Measurements from ENCODE around the gene ARL8A.
"Not testable (repeated sequence)": the region's sequence is repeated elsewhere in the genome, so short reads cannot be mapped to it uniquely, and the experiment has no call there.

ARL8A gene

DNA sequence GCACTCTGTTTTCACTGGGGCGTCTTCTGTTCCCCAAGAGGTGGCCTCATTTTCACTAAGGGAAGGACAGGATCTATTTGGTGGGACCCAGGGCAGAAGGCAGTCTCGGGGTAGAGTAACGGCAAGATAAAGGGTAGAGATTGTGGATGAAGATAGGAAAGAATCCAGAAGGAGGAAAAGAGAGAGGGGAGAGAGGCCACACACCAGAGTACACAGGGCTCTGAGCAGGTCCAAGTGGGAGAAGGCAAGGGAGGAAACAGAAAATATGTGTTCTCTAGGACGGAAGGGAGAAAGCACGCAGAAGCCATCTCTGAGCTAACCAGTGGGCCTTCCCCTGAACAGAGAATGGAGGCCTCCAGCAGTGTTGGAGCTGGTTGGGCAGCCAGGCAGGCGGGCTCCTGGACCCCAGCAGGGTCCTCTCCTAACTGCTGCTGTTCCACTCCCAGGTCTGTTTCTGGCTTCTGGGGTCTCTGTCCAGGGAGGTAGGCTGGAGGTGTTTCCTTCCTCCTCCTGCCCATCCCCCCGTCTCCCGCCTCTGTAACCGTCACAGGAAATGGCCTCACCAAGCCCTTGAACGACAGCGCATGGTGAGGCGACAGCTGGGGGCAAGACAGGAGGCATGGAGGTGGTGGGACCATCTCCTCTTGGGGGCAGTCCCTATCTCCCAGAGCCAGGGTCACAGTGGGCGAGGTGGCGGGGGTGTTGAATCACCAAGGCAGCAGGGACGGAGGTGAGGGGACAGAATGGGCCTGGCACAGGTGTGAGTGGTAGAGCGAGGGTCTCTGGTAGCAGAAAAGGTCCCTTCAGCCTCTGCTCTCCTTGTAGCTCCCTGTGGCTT lies 15.2 kb upstream of the ARL8A start:
- DNase-seq (ENCODE audit: low spot score) = no peak

DNA sequence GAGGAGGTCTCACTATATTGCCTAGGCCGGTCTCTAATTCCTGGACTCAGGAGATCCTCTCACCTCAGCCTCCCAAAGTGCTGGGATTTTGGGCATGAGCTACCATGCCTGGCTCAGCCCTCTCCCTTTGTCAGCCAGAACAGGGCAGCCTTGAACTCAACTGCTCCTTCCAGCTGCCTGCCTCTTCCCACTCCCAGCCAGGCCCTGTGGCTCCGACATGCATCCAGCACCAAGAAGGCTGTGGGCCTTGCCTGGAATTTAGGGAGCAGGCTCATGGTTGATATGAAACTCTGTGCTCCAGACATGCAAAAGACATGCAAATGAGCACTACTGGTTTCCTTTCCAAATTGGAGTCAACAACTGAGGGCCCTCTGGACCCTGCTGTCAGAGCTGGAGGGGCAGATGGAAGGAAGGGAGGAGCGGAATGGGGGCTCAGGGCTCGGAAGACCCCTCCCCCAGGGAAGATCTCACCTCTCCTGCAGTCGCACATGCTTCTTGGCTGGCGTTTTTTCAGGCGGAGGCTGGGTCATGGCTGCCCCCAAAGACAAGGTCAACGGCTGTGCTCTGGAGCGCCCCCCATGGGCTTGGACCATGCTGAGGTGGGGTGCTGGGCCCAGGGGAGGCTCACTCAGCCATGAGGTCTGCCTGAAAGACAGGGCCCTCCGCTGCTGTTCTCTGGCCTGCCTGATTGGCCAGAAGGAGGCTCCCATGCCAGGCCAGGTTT lies 14.4 kb upstream of the ARL8A start:
- no peak for DNase-seq (ENCODE audit: low spot score)

DNA sequence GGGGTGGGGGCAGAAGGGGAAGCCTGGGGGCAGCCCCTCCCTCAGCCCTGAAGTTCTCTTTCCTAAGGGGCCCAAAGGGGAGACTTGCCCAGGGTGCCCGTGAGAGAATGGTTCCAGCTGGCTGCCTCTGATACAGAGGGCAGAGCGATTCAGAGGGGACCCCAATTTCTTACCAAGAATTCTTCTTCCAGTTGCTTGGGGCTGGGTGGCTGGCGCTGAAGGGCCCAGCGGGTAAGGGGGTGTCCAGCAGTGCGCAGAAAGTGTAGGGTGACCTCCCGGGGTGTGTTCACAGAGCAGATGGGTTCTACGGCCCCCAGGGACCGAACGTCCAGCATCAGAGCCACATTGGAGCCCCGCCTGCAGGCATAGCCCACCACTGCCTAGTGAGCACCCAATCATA lies 13.4 kb upstream of the ARL8A start:
- DNase-seq (ENCODE audit: low spot score) = no peak

GRCh38 chr1:202156590-202156989 lies 12.1 kb upstream of the ARL8A start:
- no peak for DNase-seq (ENCODE audit: low spot score)

DNA sequence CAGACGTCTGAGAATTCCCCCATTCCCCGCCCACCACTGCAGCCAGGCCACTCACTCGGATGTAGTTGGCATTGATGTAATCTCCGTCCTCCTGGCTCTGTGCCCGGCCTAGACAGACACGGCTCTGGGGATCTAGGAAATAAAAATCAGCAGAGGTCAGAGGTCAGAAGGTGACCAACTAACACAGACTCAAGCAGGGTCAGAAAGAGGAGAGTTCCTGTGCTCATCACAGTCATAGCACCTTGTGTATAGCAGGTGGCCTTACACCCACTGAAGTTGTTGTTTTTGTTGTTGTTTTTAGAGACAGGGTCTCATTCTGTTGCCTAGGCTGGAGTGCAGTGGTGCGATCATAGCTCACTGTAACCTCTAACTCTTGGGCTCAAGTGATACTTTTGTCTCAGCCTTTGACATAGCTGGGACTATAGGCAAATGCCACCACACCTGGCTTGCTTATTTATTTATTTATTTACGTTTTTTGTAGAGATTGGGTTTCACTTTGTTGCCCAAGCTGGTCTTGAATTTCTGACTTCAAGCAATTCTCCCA lies 11.0 kb upstream of the ARL8A start:
- no peak for DNase-seq (ENCODE audit: low spot score)

- peak; percentile 62 for DNase-seq (ENCODE audit: low spot score)
Measured at GRCh38 chr1:202154766-202155477, 10.4 kb upstream of the ARL8A start.

GRCh38 chr1:202154148-202154765 lies 9.7 kb upstream of the ARL8A start:
- DNase-seq (ENCODE audit: low spot score) = no peak

DNA sequence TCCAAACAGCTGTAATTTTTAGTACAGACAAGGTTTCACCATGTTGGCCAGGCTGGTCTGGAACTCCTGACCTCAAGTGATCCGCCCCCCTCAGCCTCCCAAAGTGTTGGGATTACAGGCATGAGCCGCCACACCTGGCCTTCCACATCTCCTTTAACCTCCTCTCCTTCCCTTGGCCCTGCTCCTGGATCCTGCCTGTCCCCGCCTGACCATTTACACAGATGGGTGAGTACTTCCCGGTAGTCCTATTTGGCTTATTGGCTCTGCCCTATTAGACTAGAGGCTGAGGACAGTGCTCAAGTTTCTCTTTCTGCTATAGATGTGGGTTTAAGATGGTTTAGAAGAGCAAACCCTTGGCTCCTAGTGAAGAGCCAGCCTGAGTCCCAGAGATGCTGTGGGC lies 8.7 kb upstream of the ARL8A start:
- DNase-seq (ENCODE audit: low spot score) = no peak

- DNase-seq (ENCODE audit: low spot score) = no peak
Measured at GRCh38 chr1:202152399-202152798, 7.9 kb upstream of the ARL8A start.

DNA sequence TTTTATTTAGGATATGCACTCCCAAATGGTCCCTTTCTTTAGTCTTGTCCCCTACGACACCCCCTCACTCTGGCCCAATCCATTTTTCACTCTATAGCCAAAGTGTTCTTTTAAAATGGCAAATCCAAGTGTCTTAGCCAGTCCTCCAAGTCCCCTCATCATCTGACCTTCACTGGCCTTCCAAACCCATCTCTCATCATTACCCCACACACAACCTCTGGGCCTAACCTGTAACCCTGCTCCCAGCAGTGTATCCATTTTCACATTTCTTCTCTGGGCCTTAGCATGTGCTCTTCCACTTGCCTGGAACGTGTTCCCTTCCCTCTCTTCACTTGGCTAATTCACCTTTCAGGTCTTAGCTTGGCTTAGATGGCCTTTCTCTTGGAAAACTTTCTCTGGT lies 6.5 kb upstream of the ARL8A start:
- DNase-seq (ENCODE audit: low spot score) = no peak

DNA sequence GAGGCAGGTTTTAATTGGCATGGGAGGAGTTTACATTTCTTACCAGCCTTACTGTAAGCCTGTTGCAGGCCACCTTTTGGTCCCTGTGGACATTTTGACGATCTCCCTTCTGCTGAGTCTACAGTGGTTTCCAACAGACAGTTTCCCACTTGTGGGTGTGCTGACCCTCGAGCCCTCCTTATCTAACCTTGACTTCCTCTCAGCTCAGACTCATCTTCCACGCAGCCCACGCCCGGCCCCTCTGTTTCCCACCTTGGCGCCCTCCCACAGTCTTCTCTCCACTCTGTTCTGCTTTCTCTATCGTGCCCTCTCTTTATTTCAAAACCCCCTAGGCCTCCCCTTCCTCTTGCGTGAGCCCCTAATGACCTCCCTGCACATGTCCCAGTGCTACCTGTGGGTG lies 6.1 kb upstream of the ARL8A start:
- no peak for DNase-seq (ENCODE audit: low spot score)

DNA sequence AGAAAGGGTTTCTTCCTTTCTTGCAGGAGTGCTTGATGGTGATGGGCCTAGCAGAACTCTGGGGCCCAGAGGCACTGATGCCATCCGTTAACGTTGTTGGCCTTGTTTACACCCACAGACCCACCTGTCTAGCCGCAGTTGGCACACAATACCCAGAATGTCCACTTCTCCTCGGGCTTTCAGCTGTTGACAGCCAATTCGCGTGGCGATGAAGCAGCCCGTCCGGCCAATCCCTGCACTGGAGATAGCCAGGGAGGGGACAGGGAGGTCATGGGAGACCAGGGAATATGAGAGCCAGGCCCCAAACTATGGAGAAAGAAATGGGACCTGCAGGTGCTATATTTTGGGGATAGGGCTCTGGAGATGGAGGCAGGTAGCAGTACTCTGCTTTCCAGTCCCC lies 5.7 kb upstream of the ARL8A start:
- no peak for DNase-seq (ENCODE audit: low spot score)

DNA sequence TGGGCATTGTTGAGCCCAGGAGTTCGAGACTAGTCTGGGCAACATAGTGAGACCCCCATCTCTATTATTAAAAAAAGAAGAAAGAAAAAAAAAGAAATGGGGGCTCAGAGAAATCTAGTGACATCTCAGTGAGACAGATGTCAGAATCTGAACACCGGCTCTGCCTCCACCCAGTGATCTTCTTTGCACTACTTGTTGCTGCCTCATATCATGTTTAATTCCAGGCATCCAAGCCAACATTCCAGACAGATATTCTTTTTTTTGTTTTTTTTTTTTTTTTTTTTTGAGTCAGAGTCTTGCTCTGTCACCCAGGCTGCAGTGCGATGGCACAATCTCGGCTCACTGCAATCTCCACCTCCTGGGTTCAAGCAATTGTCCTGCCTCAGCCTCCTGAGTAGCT lies 5.0 kb upstream of the ARL8A start:
- DNase-seq (ENCODE audit: low spot score) = no peak

- no peak for DNase-seq (ENCODE audit: low spot score)
Measured at GRCh38 chr1:202148391-202148790, 3.9 kb upstream of the ARL8A start.

- DNase-seq (ENCODE audit: low spot score) = no peak
Measured at GRCh38 chr1:202146993-202147392, 2.5 kb upstream of the ARL8A start.

DNA sequence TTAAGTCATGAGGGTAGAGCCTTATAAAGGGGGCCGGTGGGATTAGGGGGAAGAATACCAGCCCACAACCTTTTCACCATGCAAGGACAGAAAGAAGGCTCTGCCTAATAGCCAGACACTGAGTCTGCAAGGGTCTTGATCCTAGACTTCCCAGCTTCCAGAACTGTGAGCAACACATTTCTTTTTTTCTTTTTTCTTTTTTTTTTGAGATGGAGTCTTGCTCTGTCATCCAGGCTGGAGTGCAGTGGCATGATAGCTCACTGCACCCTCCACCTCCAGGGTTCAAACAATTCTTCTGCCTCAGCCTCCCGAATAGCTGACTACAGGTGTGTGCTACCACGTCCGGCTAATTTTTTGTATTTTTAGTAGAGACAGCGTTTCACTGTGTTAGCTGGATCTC lies 1.7 kb upstream of the ARL8A start:
- DNase-seq (ENCODE audit: low spot score) = no peak

DNA sequence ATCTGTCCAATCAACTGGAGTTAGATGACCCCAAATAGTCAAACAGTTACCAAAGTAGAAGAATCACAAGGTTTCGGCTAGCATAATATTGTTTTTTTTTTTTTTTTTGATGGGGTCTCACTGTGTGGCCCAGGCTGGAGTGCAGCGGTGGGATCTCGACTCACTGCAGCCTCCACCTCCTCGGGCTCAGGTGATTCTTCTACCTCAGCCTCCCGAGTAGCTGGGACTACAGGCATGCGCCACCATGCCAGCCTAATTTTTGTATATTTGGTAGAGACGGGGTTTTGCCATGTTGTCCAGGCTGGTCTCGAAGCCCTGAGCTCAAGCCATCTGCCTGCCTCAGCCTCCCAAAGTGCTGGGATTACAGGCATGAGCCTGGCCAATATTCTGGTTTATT lies 1.2 kb upstream of the ARL8A start:
- not testable (repeated sequence) for DNase-seq (ENCODE audit: low spot score)

- no peak for DNase-seq (ENCODE audit: low spot score)
Measured at GRCh38 chr1:202145068-202145743, 669 bp upstream of the ARL8A start.

DNA sequence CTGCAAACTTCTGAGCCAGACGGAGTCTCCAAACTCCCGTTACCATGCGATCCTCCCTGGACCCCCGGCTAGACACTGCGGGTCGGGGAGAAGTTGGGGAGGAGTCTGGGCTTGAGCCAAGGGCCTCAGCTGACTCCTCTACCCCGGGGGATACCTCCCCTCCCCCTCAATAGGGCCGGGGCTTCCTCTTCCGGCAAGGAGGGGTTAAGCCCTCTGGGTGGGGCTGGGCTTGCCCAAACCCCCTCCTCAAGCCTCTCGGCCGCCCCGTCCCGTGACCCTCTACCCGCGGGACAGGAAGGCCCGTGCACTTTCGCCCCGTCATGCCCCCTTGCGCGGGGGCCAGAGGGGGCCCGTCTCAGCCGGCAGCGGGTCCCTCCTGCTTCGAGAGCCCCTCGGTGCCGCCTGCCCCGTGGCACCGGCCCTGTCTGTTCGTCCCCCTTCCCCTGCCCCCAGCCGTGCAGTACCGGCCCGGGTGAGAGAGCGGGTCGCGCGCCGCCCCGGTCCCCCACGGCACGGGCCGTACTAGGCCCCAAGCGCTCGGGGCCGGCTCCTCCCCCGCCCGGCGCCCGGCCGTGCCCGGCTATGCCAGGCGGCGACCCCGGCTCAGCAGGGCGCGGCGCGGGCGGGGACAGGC lies 652 bp downstream of the ARL8A start:
- no peak for DNase-seq (ENCODE audit: low spot score)

DNA sequence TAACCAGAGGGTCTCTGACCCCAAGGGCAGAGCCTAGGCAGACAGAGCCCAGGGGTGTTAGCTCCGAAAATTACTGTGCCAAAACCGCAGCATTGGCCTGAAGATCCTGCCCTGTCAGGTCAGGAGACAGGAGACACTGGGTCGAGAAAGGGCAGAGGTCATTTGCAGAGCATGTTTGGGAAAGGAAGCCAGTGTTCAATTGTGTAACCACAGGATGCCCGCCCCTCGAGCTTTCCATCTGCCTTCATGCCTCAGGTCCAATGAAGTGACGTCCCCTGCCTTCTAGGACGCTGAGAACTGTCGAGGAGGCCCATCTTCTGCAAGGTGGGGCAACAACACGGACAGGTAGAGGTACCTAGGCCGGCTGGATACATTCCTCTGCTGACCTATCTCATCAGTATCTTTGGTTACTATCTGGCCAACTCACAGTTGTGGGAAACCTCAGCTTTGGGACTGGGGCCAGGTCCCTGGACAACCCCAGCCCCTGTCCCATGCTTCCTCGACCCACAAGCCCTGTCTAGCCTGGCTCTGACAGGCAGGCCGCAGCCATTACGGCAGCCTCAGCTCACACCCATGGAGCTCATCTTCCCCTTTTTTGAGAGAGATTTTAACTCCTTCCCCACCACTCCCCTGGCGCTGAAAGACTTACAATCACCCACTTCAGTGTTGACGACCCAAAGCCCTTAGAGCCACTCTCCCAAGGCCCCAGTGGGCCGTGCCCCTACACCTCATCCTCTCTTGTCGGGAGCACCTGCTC lies 1.3 kb downstream of the ARL8A start:
- no peak for DNase-seq (ENCODE audit: low spot score)

Data from SK-N-DZ (cell line).